ENCODE data around the gene IL21R. TPM values are rescaled to one million over a fixed set of nuclear protein-coding genes. Genes with fewer than 3 reads are reported as not detected.

The IL21R gene
- total and polyA plus RNA-seq, 2 donors (not counting 3 experiments of a cell fraction or from before 2014, with no cell fraction given): 0.03 TPM; not detected in 1

- no peak for FAIRE-seq
- Histone ChIP-seq H3K9ac (replicated peaks; ENCODE audit: extremely low read depth, insufficient read depth, low read length) (no peak overlapping the region), H3K4me1 (ENCODE audit: control insufficient read depth, extremely low read depth, insufficient read depth, low read length) (peaks cover 5% of the 10 kb centered on the region), H3K4me2 (ENCODE audit: insufficient read depth, low read length) (no peak overlapping the region), H3K36me3 (ENCODE audit: control insufficient read depth in 2 of 2, extremely low read depth in 1 of 2, insufficient read depth in 2 of 2, low read length in 2 of 2) (peaks cover 42 to 54% of the 10 kb centered on the region in 2 experiments), H3K79me2 (ENCODE audit: control insufficient read depth, insufficient read depth, low read length) (no peaks in the 10 kb centered on the region), H3K27ac (ENCODE audit: insufficient read depth, low read depth, low read length) (no peak overlapping the region), H3K4me3 (replicated peaks in 1 of 3; ENCODE audit: insufficient read depth in 1 of 3, low read depth in 1 of 3, low read length in 3 of 3) (no peak overlapping the region), H3K27me3 (ENCODE audit: control insufficient read depth in 2 of 2, insufficient read depth in 2 of 2, low read length in 2 of 2) (no peaks in the 10 kb centered on the region), H4K20me1 (replicated peaks; ENCODE audit: control insufficient read depth, extremely low read depth, insufficient read depth, low read length) (no peaks in the 10 kb centered on the region), H3K9me1 (replicated peaks; ENCODE audit: control insufficient read depth, extremely low read depth, insufficient read depth, low read length) (no peaks in the 10 kb centered on the region), H2AFZ (ENCODE audit: low read depth, low read length) (no peak overlapping the region), H3K9me3 (replicated peaks; ENCODE audit: control insufficient read depth, insufficient read depth, low read length) (no peaks in the 10 kb centered on the region)
- POLR2A ChIA-PET: no interaction called here
- BruUV-seq (replicated peaks): no TSS peak
- intact Hi-C loops (cut with micrococcal nuclease): no loop called here
- CTCF ChIA-PET: interaction anchor here (1.1 to 3.4 kb wide), 3 partner anchors 14 to 120 kb away, joined by 3 to 67 read pairs (median 19); no protein-coding TSS in a partner anchor
- DNase-seq (ENCODE audit: low read depth, low spot score): no peak
- dilution Hi-C loops (cut with MboI; ENCODE audit: extremely low pct_ligation_motif_present, low sequenced_read_pairs): no loop called here
- TF ChIP-seq FOS (IDR thresholded peaks at IDR 0.05; ENCODE audit: borderline replicate concordance, insufficient read depth, low read length) (no peak), EZH2 (IDR thresholded peaks at IDR 0.05; ENCODE audit: borderline replicate concordance, low read depth, low read length, severe bottlenecking) (no peak), MAX (IDR thresholded peaks at IDR 0.05; ENCODE audit: insufficient read depth, insufficient read length) (no peak), MYC (IDR thresholded peaks at IDR 0.05; ENCODE audit: low read depth, low read length) (no peak), GATA2 (IDR thresholded peaks at IDR 0.05; ENCODE audit: insufficient read depth, insufficient read length, low read depth, low read length) (no peak), CTCF (IDR thresholded peaks at IDR 0.05; ENCODE audit: extremely low read depth in 1 of 2, insufficient read depth in 1 of 2, low read depth in 1 of 2, low read length in 2 of 2) (no peak), POLR2AphosphoS5 (IDR thresholded peaks at IDR 0.05; ENCODE audit: insufficient read depth, low read depth, low read length) (no peak), JUN (IDR thresholded peaks at IDR 0.05; ENCODE audit: borderline replicate concordance, insufficient read depth, insufficient read length, low read depth) (no peak), POLR2A (IDR thresholded peaks at IDR 0.05; ENCODE audit: low read depth, low read length) (no peak)
These were observed 48.1 kb upstream of the IL21R start for GRCh38 chr16:27353853-27354252.
